H9 (cell line): ENCODE results near the gene MGP. TPM values are rescaled to one million over a fixed set of nuclear protein-coding genes. Genes with fewer than 3 reads are reported as not detected.

Experiments
- DNase-seq: peaks from one replicate; pipeline ENCODE4 v3.0.0-alpha.2; 2017
- H2AFZ ChIP-seq: one replicate; pipeline ENCODE4 v1.6.1; 2013; ENCODE audit warnings: mild to moderate bottlenecking, low read length, control low read depth, moderate library complexity
- H2AK5ac ChIP-seq: 2 replicates; pipeline ENCODE4 v1.6.1; 2013; ENCODE audit warnings: low read length, control low read depth, mixed read lengths; ENCODE audit not compliant: insufficient read length
- H2BK120ac ChIP-seq: one replicate; pipeline ENCODE4 v1.6.1; 2013; ENCODE audit warnings: low read depth, mild to moderate bottlenecking, low read length, control low read depth, inconsistent platforms; ENCODE audit not compliant: poor library complexity, severe bottlenecking
- H2BK12ac ChIP-seq: 2 replicates; pipeline ENCODE4 v1.6.1; 2013; ENCODE audit warnings: low read length, control low read depth, mixed read lengths, low read depth; ENCODE audit not compliant: insufficient read length
- H2BK15ac ChIP-seq: 2 replicates; pipeline ENCODE4 v1.6.1; 2013; ENCODE audit warnings: low read depth, low read length, control low read depth
- H2BK20ac ChIP-seq: one replicate; pipeline ENCODE4 v1.6.1; 2013; ENCODE audit warnings: low read depth, mild to moderate bottlenecking, low read length, control low read depth, inconsistent platforms; ENCODE audit not compliant: poor library complexity, severe bottlenecking
- H2BK5ac ChIP-seq: 2 replicates; pipeline ENCODE4 v1.6.1; 2013; ENCODE audit warnings: low read length, control low read depth, mixed read lengths; ENCODE audit not compliant: insufficient read length
- H3K14ac ChIP-seq: 2 replicates; pipeline ENCODE4 v1.6.1; 2013; ENCODE audit warnings: low read length, control low read depth; ENCODE audit not compliant: insufficient read depth
- H3K18ac ChIP-seq: 2 replicates; pipeline ENCODE4 v1.6.1; 2013; ENCODE audit warnings: low read depth, mild to moderate bottlenecking, mixed read lengths, low read length, control low read depth; ENCODE audit not compliant: insufficient read length
- H3K23ac ChIP-seq: 2 replicates; pipeline ENCODE4 v1.6.1; 2013; ENCODE audit warnings: low read length, control low read depth, mixed read lengths, low read depth; ENCODE audit not compliant: insufficient read length
- H3K23me2 ChIP-seq: 2 replicates; pipeline ENCODE4 v1.6.1; 2013; ENCODE audit warnings: low read depth, mild to moderate bottlenecking, mixed read lengths, low read length, control low read depth; ENCODE audit not compliant: insufficient read length, poor library complexity, severe bottlenecking
- H3K27ac ChIP-seq: 2 replicates; pipeline ENCODE4 v1.5.1; 2013; ENCODE audit warnings: low read length, control low read depth, mixed read lengths, low read depth; ENCODE audit not compliant: insufficient read length
- H3K27me3 ChIP-seq: 2 replicates; pipeline ENCODE4 v1.6.1; 2013; ENCODE audit warnings: low read length, control low read depth, inconsistent platforms; ENCODE audit not compliant: insufficient read depth
- H3K4ac ChIP-seq: 2 replicates; pipeline ENCODE4 v1.6.1; 2013; ENCODE audit warnings: low read depth, mild to moderate bottlenecking, control low read depth, inconsistent platforms, low read length, moderate library complexity
- H3K4me1 ChIP-seq: 2 replicates; pipeline ENCODE4 v1.6.1; 2013; ENCODE audit warnings: low read length, control low read depth, inconsistent platforms; ENCODE audit not compliant: insufficient read depth
- H3K4me2 ChIP-seq: 2 replicates; pipeline ENCODE4 v1.6.1; 2013; ENCODE audit warnings: low read length, control low read depth, mixed read lengths; ENCODE audit not compliant: insufficient read length, insufficient read depth
- H3K56ac ChIP-seq: 2 replicates; pipeline ENCODE4 v1.6.1; 2013; ENCODE audit warnings: low read depth, mild to moderate bottlenecking, mixed read lengths, low read length, control low read depth; ENCODE audit not compliant: insufficient read length
- H3K79me1 ChIP-seq: 2 replicates; pipeline ENCODE4 v1.6.1; 2013; ENCODE audit warnings: low read depth, mild to moderate bottlenecking, moderate library complexity, low read length, control low read depth, inconsistent platforms; ENCODE audit not compliant: insufficient read depth, poor library complexity, severe bottlenecking
- H3K79me2 ChIP-seq: 2 replicates; pipeline ENCODE4 v1.6.1; 2013; ENCODE audit warnings: low read length, control low read depth, inconsistent platforms; ENCODE audit not compliant: insufficient read depth
- H3K9ac ChIP-seq: 2 replicates; pipeline ENCODE4 v1.6.1; 2013; ENCODE audit warnings: low read length, control low read depth, mixed read lengths; ENCODE audit not compliant: insufficient read length; ENCODE audit errors: extremely low read depth
- H3K9me3 ChIP-seq: one replicate; pipeline ENCODE4 v1.6.1; 2013; ENCODE audit warnings: low read depth, low read length, inconsistent platforms; ENCODE audit not compliant: control insufficient read depth
- H3T11ph ChIP-seq: one replicate; pipeline ENCODE4 v1.6.1; 2013; ENCODE audit warnings: mild to moderate bottlenecking, low read length, control low read depth, inconsistent platforms
- H4K20me1 ChIP-seq: one replicate; pipeline ENCODE4 v1.6.1; 2013; ENCODE audit not compliant: control insufficient read depth, insufficient read length, insufficient read depth
- H4K5ac ChIP-seq: 2 replicates; pipeline ENCODE4 v1.6.1; 2013; ENCODE audit warnings: low read depth, mild to moderate bottlenecking, mixed read lengths, low read length, control low read depth; ENCODE audit not compliant: insufficient read length
- H4K8ac ChIP-seq: replicated peaks from 2 replicates; pipeline ENCODE4 v1.6.1; 2013; ENCODE audit warnings: low read length, control low read depth, mixed read lengths, low read depth; ENCODE audit not compliant: insufficient read length
- H4K91ac ChIP-seq: 2 replicates; pipeline ENCODE4 v1.6.1; 2013; ENCODE audit warnings: low read depth, mild to moderate bottlenecking, moderate library complexity, mixed read lengths, low read length, control low read depth; ENCODE audit not compliant: insufficient read length
- H3K27ac Mint-ChIP-seq, 3 experiments: 2 replicates in 2 of 3; 3 replicates in 1 of 3; pipeline ENCODE4 v1.8.0; 2020 to 2021; ENCODE audit warnings: mixed read lengths in 3 of 3, mild to moderate bottlenecking in 1 of 3, moderate library complexity in 1 of 3
- H3K27me3 Mint-ChIP-seq: 2 replicates; pipeline ENCODE4 v1.8.0; 2021; ENCODE audit warnings: low read depth, mild to moderate bottlenecking, moderate library complexity, mixed read lengths
- H3K36me3 Mint-ChIP-seq, 3 experiments: 2 replicates in 2 of 3; 3 replicates in 1 of 3; pipeline ENCODE4 v1.8.0; 2020 to 2021; ENCODE audit warnings: low read depth in 3 of 3, mixed read lengths in 3 of 3; ENCODE audit not compliant: insufficient read depth in 1 of 3
- H3K4me1 Mint-ChIP-seq, 2 experiments: 2 replicates each; pipeline ENCODE4 v1.8.0; 2020; ENCODE audit warnings: mixed read lengths in 2 of 2
- H3K4me3 Mint-ChIP-seq, 2 experiments: 2 replicates in 1 of 2; 3 replicates in 1 of 2; pipeline ENCODE4 v1.8.0; 2020 to 2021; ENCODE audit warnings: mild to moderate bottlenecking in 2 of 2, mixed read lengths in 2 of 2, moderate library complexity in 1 of 2
- H3K9me3 Mint-ChIP-seq, 2 experiments: 2 replicates in 1 of 2; 3 replicates in 1 of 2; pipeline ENCODE4 v1.8.0; 2020; ENCODE audit warnings: mild to moderate bottlenecking in 2 of 2, mixed read lengths in 2 of 2, moderate library complexity in 1 of 2
- CTCF ChIP-seq: fragments of 200-600 bp; sonication (generic); conservative IDR thresholded peaks from 3 replicates; pipeline ENCODE4 v1.8.0; 2021; ENCODE audit warnings: antibody characterized with exemption, mild to moderate bottlenecking
- WGBS: extraction: QIAGEN DNeasy Blood & Tissue Kit; methylation state at CpG from one replicate; pipeline ENCODE4 v1.1.7; 2013; ENCODE audit warnings: missing lambda C conversion rate, low lambda C conversion rate, mixed read lengths; ENCODE audit not compliant: insufficient read length; ENCODE audit errors: extremely low coverage; 5-methylcytosine and 5-hydroxymethylcytosine counted together
- total RNA-seq: library from RNA; stranded (reverse); gene quantifications from 2 replicates; pipeline ENCODE4 v1.2.1, GENCODE V29; 2021

MGP gene
- total RNA-seq, 1 experiment from 2014 or later, result not detected

DNA sequence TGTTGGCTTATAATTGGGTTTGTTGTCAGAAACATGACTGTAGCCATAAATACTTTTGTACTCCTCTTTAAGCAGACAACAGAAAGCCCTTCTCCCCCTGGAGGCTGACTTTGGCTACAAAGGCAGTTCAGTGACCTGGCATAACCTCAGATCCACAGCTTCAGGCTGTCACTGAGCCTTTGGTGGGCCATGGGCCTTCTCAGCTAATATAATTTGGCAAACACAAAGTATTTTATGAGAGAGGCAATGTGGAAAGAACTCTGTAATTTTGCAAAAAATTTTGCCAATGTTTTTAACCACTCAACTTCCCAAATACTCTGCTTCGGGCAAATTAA lies 15.5 kb upstream of the MGP start:
- Histone ChIP-seq H2BK12ac (no peak overlapping the region), H3K56ac (no peak overlapping the region), H3K4ac (no peak overlapping the region), H3K9ac (no peak overlapping the region), H3K4me1 (no peaks in the 10 kb centered on the region), H2BK5ac (no peak overlapping the region), H3K23ac (no peak overlapping the region), H3K14ac (no peak overlapping the region), H3K79me1 (no peaks in the 10 kb centered on the region), H3K18ac (no peak overlapping the region), H4K91ac (no peak overlapping the region), H2AK5ac (no peak overlapping the region), H2BK120ac (no peak overlapping the region), H2AFZ (no peak overlapping the region), H4K5ac (no peak overlapping the region), H3K9me3 (no peaks in the 10 kb centered on the region), H3K27me3 (no peaks in the 10 kb centered on the region), H4K8ac (no peak overlapping the region), H3T11ph (no peak overlapping the region), H3K23me2 (no peaks in the 10 kb centered on the region), H4K20me1 (no peaks in the 10 kb centered on the region), H3K4me2 (no peak overlapping the region), H2BK15ac (no peak overlapping the region), H3K27ac (no peak overlapping the region), H3K79me2 (no peaks in the 10 kb centered on the region), H2BK20ac (no peak overlapping the region)
- H3K27me3 Mint-ChIP-seq, result no peaks in the 10 kb centered on the region
- WGBS, result no CpG with 5 or more reads among the region's 1 CpG
- H3K4me3 Mint-ChIP-seq, result no peak overlapping the region
- no peak for DNase-seq
- peak; percentile 50 for TF ChIP-seq CTCF
- H3K27ac Mint-ChIP-seq, result no peak overlapping the region
- no peaks in the 10 kb centered on the region for H3K36me3 Mint-ChIP-seq
- H3K4me1 Mint-ChIP-seq, result peaks cover 0 to 4% of the 10 kb centered on the region in 2 experiments; a peak in 2 of 4 replicates
- no peaks in the 10 kb centered on the region for H3K9me3 Mint-ChIP-seq
